Gastroesophageal sphincter (tissue), 4 donors: Measurements from ENCODE around the gene STC2. TPM values are rescaled to one million over a fixed set of nuclear protein-coding genes. Genes with fewer than 3 reads are reported as not detected.

Source experiments
- ATAC-seq: fragments of 150-250 bp; one replicate; pipeline ENCODE4 v1.9.1; 2016; ENCODE audit warnings: mild to moderate bottlenecking, moderate library complexity
- H3K27ac ChIP-seq, 4 donors: fragments of 200-600 bp; sonication (generic) in 3 of 4; 1 replicate in 3 of 4; 2 replicates in 1 of 4; pipeline ENCODE4 v1.5.1; 2016 to 2019
- H3K27me3 ChIP-seq: fragments of 200-600 bp; sonication (generic); one replicate; pipeline ENCODE4 v1.5.1; 2019
- H3K36me3 ChIP-seq, 2 donors: fragments of 200-600 bp; sonication (generic); one replicate each; pipeline ENCODE4 v1.5.1; 2019; ENCODE audit warnings: control low read depth in 1 of 2
- H3K4me1 ChIP-seq, 3 donors: fragments of 200-600 bp; sonication (generic); 1 replicate in 2 of 3; 2 replicates in 1 of 3; pipeline ENCODE4 v1.5.1; 2016 to 2019; ENCODE audit warnings: control low read depth in 2 of 3
- H3K4me3 ChIP-seq, 2 donors: fragments of 200-600 bp; sonication (generic); one replicate each; pipeline ENCODE4 v1.5.1; 2019; ENCODE audit warnings: mild to moderate bottlenecking in 1 of 2, moderate library complexity in 1 of 2
- H3K9me3 ChIP-seq, 3 donors: fragments of 200-600 bp; sonication (generic); one replicate each; pipeline ENCODE4 v1.5.1; 2017 to 2019; ENCODE audit warnings: control low read depth in 2 of 3
- EP300 ChIP-seq: sonication (generic); formaldehyde crosslinking; IDR thresholded peaks from one replicate; pipeline ENCODE4 v1.6.1; 2017; ENCODE audit warnings: antibody characterized with exemption, mild to moderate bottlenecking
- POLR2A ChIP-seq, 2 donors: fragments of 450-650 bp; IDR thresholded peaks; one replicate each; pipeline ENCODE4 v1.6.1; 2017; ENCODE audit warnings: antibody characterized with exemption in 2 of 2, mild to moderate bottlenecking in 2 of 2, moderate library complexity in 1 of 2
- POLR2AphosphoS5 ChIP-seq: sonication (generic); formaldehyde crosslinking; IDR thresholded peaks from one replicate; pipeline ENCODE4 v1.6.1; 2017; ENCODE audit warnings: antibody characterized with exemption
- WGBS, 2 donors: methylation state at CpG; one replicate each; pipeline ENCODE4 v1.1.5; 2018; ENCODE audit warnings: low coverage in 1 of 2; 5-methylcytosine and 5-hydroxymethylcytosine counted together
- total RNA-seq, 4 donors: library from RNA; depleted of rRNA; stranded (reverse); fragments of >200 nt; gene quantifications; one replicate each; pipeline ENCODE4 v1.1.0, GENCODE V29; 2016
- TF ChIP-seq, protein P1 (sequence below), 4 experiments: fragments of 200-600 bp in 2 of 4; fragments of 450-650 bp in 2 of 4; sonication (generic) in 1 of 4; IDR thresholded peaks; one replicate each; pipeline ENCODE4 v1.5.1; 2017 to 2019; ENCODE audit warnings: antibody characterized with exemption in 4 of 4, mild to moderate bottlenecking in 2 of 4, moderate library complexity in 2 of 4

Gene STC2
- total RNA-seq, 4 donors from 2014 or later: 34.1 to 116 (median 84.6) TPM

DNA sequence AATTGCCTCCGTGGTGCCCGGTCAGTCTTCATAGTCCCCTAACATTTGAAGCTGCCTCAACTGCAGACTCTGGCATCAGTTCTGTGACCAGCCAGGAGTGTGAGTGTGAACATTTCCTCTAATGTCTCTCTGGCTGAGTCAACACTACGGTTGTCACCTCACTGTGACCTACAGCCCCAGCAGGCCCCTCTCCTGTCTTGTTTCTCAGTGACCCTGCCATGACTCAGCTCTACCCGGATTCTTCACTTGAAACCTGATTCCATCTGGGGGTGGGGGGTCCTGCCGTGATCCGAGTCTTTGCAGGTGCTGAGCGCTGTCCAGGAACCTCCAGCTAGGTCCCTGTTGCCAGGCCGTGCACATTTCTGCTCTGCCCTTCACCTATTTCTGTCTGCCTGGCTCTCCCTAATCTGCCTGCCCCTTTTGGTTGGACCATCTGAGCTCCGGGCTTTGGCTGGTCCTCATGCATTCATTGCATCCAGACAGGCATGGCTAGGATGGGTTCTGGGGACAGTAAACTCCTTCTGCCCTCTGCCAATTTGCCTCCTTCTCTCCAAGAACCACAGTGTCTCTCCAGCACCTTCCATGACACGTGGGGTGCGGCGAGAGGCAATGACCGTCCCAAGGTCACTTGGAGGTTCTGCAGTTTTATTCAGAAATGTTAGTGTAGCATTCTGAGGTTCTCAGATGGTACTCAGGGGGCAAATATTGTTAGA is 24.2 kb downstream of the STC2 start:
- Histone ChIP-seq H3K4me3 (no peak overlapping the region), H3K27ac (no peak overlapping the region), H3K4me1 (no peaks in the 10 kb centered on the region), H3K9me3 (peaks cover 0 to 11% (median 0%) of the 10 kb centered on the region in 3 donors), H3K27me3 (no peaks in the 10 kb centered on the region), H3K36me3 (no peaks in the 10 kb centered on the region)
- 83 to 88% methylated on average over 5 of the region's 13 CpGs for WGBS, 2 donors
- TF ChIP-seq POLR2AphosphoS5 (no peak), EP300 (no peak), POLR2A (IDR thresholded peaks at IDR 0.05) (no peak)
- TF ChIP-seq, protein P1, sequence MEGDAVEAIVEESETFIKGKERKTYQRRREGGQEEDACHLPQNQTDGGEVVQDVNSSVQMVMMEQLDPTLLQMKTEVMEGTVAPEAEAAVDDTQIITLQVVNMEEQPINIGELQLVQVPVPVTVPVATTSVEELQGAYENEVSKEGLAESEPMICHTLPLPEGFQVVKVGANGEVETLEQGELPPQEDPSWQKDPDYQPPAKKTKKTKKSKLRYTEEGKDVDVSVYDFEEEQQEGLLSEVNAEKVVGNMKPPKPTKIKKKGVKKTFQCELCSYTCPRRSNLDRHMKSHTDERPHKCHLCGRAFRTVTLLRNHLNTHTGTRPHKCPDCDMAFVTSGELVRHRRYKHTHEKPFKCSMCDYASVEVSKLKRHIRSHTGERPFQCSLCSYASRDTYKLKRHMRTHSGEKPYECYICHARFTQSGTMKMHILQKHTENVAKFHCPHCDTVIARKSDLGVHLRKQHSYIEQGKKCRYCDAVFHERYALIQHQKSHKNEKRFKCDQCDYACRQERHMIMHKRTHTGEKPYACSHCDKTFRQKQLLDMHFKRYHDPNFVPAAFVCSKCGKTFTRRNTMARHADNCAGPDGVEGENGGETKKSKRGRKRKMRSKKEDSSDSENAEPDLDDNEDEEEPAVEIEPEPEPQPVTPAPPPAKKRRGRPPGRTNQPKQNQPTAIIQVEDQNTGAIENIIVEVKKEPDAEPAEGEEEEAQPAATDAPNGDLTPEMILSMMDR (IDR thresholded peaks at IDR 0.05): no peak
- no peak for ATAC-seq

DNA sequence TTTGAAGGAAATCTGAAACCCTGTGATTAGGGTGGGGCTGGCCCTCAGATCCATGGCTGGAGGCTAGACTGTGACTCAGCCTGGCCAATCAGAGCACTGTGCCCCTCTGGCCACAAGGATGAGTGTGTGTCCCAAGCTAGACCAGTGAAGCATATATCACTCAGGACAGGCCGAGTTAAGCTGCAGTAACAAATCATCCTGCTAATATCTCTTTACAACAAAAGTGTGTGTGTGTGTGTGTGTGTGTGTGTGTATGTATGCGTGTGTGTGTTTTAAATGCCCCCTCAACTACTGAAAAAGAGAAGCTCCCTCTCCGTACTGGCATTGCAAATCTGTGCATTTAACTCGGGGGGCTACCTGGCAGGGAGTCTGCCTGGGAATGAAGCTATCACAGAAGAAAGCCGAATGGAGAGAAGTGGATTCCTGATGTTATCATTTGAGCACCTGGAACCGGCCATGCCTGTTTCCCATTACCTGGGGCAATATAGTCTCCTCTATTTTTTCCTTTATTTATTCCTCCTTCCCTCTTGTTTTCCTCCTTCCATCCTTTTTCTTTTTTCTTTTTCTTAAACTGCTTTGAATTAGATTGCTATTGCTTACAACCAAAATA is 25.6 kb downstream of the STC2 start:
- no peaks in the 10 kb centered on the region for H3K36me3 ChIP-seq
- no peaks in the 10 kb centered on the region for H3K4me1 ChIP-seq
- WGBS, 2 donors: 86 to 93% methylated on average over 2 to 3 of the region's 6 CpGs
- no peak overlapping the region for H3K27ac ChIP-seq
- ATAC-seq: no peak
- peaks cover 0 to 5% (median 0%) of the 10 kb centered on the region in 3 donors for H3K9me3 ChIP-seq
- TF ChIP-seq POLR2AphosphoS5 (no peak), EP300 (no peak), POLR2A (IDR thresholded peaks at IDR 0.05) (no peak)
- TF ChIP-seq, protein P1 (IDR thresholded peaks at IDR 0.05): no peak
- no peaks in the 10 kb centered on the region for H3K27me3 ChIP-seq
- no peak overlapping the region for H3K4me3 ChIP-seq

DNA sequence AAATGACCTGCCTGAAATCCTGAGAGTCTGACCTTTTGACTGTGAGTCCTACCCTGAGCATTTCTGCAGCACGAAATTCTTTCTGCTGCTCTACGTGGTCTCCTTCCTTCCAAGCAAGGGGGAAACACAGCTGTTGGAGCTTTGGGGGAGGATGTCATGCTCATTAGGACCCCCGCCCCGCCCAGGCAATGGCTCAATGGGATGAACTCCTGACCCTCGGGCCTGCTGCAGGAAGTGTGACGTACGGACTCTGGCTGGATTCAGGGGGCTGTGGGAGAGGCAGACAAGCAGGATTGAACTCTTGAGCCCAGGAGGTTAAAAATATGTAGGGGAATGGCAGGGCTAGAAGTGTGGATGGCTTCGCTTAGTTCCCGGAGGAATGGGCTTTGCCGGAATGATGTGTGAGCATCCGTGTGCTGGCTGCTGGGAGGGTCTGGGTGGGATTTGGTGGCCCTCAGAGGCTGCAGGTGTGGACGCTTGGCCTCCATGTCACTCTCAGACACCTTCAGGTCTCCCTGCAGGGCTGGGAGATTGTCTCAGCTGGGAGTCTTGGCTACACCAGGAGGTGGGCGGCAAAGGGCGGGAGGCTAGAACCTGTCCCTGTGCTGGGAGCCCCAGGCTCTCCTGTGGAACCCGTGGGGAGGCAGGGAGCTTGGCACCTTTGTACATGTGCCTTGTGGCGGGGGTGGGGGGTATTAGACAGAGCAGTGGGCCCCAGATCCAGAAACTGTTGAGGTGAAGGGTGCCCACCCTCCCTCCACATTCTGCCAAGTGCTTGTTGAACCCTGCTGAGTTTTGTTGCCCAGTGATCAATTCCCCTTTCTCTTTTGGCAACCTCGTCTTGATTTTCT is 26.3 kb downstream of the STC2 start:
- WGBS, 2 donors: 64 to 81% methylated on average over 9 to 13 of the region's 17 CpGs

DNA sequence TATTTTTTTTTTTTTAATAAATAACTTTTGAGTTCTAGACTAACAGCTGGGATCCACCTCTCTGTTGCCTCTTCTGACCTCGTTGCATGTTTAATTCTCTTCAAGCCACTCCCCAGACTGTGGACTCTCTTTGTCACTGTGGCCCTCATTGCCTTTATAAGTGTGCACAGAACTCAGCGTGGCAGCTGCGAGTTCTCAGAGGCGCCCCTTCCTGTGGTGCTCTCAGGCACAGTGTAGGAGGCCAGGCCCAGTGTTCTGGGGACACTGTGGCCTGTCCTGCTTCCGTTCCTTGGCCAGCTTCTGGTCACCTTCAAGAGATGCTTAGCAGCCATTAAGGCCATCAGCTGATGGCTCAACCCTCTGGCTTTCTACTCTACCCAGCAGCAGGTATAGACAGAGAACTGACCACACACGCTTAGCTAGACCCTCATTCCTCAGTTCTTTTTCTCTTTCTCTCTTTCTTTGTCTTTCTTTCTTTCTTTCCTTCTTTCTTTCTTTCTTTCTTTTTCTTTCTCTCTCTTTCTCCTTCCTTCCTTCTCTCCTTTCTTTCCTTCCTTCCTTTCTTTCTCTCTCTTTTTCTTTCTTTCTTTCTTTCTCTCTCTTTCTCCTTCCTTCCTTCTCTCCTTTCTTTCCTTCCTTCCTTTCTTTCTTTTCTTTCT is 27.7 kb downstream of the STC2 start:
- H3K27me3 ChIP-seq: no peaks in the 10 kb centered on the region
- no peak overlapping the region for H3K27ac ChIP-seq
- no peak for TF ChIP-seq POLR2AphosphoS5
- TF ChIP-seq, protein P1 (IDR thresholded peaks at IDR 0.05): no peak
- TF ChIP-seq POLR2A (IDR thresholded peaks at IDR 0.05): no peak
- no peak for TF ChIP-seq EP300
- H3K4me1 ChIP-seq: no peaks in the 10 kb centered on the region
- no peaks in the 10 kb centered on the region for H3K36me3 ChIP-seq
- ATAC-seq: no peak
- H3K9me3 ChIP-seq: no peaks in the 10 kb centered on the region
- no peak overlapping the region for H3K4me3 ChIP-seq
- WGBS, 2 donors: 85 to 90% methylated on average over 2 to 6 of the region's 6 CpGs

More for the DNA sequence above, 26.3 kb downstream of the STC2 start:
- TF ChIP-seq EP300: no peak
- no peak for TF ChIP-seq POLR2AphosphoS5
- TF ChIP-seq, protein P1 (IDR thresholded peaks at IDR 0.05): no peak
- no peak for TF ChIP-seq POLR2A (IDR thresholded peaks at IDR 0.05)
- H3K36me3 ChIP-seq: no peaks in the 10 kb centered on the region
- H3K27ac ChIP-seq: no peak overlapping the region
- no peaks in the 10 kb centered on the region for H3K27me3 ChIP-seq
- ATAC-seq: no peak
- no peaks in the 10 kb centered on the region for H3K4me1 ChIP-seq
- H3K4me3 ChIP-seq: no peak overlapping the region
- no peaks in the 10 kb centered on the region for H3K9me3 ChIP-seq
